RCC 7860 (cell line): ENCODE results near the gene ADAM17.
"Not testable (repeated sequence)": the region's sequence is repeated elsewhere in the genome, so short reads cannot be mapped to it uniquely, and the experiment has no call there.

Source experiments
- DNase-seq: peaks from one replicate; pipeline ENCODE4 v3.0.0-alpha.2; 2015; ENCODE audit warnings: low spot score
- FAIRE-seq: peaks from 2 replicates; lab custom pipeline; 2012; peaks lifted over from hg19 to GRCh38; lab: Jason Lieb, UNC

ADAM17 gene

GRCh38 chr2:9527995-9528787 lies 27.4 kb downstream of the ADAM17 start:
- FAIRE-seq (peak; percentile 30), DNase-seq (no peak)

DNA sequence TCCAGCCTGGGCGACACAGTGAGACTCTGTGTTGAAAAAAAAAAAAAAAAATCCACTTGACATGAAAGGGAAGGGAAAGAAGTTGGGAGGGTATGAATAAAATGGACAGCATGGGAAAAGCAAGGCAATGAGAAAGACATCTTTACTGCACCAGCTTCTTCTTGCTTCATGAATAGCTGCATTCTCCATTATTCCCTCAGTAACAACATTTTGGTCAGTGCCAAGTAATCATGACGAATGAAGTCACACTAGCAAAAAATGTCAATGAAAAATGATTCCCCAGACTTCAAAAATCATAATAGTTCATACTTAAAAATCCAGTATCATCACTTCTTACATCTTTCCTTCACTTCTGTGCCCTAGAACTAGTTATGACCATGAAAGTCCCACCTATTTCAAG lies 30.4 kb downstream of the ADAM17 start:
- FAIRE-seq (no peak), DNase-seq (no peak)

DNA sequence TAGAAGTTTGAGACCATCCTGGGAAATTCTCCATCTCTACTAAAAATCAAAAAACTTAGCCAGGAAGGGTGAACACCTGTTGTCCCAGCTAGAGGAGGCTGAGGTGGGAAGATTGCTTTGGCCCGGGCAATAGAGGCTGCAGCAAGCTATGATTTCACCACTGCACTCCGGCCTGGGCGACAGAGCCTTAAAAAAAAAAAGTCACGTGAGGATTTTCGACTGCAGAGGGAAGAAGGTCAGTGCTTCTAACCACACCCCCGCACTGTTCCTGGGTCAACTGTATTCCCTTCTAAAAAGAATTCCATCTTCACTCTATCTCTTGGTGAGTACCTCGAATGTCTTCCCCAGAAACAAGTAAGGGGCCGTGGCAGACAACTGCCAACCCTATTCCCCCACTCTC lies 31.3 kb downstream of the ADAM17 start:
- FAIRE-seq, result no peak
- no peak for DNase-seq

DNA sequence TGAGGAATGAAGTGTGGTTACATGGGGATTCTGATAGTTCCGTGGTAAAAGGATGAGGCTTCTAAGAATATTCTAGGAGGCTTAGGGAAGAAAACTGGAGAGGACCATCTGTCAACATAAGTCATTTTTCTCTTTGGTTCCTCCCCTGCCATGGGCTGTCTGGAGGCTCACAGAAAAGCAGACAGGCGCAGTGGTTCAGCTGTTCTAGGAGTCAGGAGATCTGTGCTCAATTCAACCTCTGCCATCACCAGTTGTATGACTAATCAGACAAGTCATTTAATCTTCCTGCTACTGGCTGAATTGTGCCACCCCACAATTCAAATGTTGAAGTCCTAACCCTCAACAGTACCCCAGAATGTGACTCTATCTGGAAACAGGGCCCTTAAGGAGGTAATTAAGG lies 36.4 kb downstream of the ADAM17 start:
- no peak for DNase-seq
- FAIRE-seq, result no peak

GRCh38 chr2:9518780-9519179 lies 36.9 kb downstream of the ADAM17 start:
- DNase-seq (no peak), FAIRE-seq (no peak)

- no peak for DNase-seq
- FAIRE-seq, result no peak
These were observed 37.5 kb downstream of the ADAM17 start for GRCh38 chr2:9518163-9518562.

DNA sequence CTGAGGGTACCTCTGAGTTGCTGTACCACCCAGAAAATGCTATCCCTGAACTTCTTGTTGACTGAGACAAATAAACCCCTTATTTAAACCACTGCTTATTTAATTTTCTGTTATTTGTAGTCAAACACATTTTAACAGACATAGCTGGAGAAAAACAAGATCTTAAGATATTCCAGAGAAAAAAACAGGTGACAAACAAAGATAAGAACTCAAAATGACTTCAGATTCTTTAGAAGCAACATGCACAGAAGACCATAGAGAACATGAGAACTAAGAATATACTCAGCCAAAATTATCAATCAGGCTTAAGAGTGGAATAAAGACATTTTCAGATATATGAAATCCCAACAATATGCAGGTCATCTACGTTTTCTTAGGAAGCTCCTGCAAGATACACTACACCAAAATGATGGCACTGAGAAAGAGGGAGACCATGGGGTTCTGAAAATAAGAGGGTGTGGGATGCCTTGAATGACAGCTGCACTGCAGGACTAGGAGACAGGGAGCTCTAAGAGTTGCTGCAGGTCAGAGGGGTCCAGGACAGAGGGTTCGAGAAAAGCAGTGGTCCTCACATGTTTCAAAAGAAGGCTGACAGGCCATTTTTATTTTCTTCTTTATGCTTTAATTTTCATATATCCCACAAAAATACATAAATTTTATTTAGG lies 38.4 kb downstream of the ADAM17 start:
- DNase-seq, result no peak
- FAIRE-seq, result no peak

- not testable (repeated sequence) for DNase-seq, FAIRE-seq
These were observed 41.7 kb downstream of the ADAM17 start for GRCh38 chr2:9513946-9514345.

GRCh38 chr2:9508931-9509330 lies 46.7 kb downstream of the ADAM17 start:
- FAIRE-seq, result no peak
- DNase-seq, result no peak

GRCh38 chr2:9498210-9498609 lies 57.4 kb downstream of the ADAM17 start:
- FAIRE-seq (no peak), DNase-seq (no peak)

DNA sequence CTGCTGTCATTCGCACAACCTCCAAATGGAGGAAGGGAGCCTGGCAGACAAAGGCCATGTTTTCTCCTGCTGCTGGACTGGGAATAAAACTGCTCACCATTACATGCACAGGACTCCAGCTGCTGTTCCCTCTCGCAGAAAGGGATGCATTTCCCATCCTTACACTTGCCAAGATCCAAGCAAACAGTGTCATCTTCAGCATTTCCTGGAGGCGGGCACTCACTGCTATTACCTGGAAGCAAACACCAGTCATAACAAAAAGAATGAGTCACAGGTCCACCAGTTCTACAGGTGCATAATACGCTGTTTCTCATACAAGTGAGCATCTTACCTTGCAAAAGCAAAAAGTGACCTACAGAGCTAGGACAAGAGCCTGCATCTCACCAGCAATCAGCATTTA lies 58.6 kb downstream of the ADAM17 start:
- no peak for DNase-seq
- FAIRE-seq, result no peak

DNA sequence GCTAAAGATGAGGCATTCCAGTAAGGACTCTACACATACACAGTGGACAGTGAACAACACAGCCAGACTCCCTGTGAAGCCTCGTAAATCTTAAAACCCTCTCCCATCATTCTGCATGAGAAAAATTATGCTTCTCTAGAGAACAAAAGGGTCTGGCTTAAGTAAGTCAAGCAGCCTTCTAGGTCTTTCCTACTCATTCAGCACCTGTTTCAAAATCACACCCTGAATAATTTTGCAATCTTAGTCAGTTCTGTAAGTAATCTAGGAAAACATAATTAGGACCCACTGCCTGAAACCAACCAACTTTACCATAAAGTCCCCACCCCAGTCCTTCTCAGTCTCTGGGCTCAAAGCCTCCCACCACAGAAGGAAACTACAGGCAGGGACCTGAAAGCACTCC lies 61.5 kb downstream of the ADAM17 start:
- no peak for DNase-seq
- no peak for FAIRE-seq

DNA sequence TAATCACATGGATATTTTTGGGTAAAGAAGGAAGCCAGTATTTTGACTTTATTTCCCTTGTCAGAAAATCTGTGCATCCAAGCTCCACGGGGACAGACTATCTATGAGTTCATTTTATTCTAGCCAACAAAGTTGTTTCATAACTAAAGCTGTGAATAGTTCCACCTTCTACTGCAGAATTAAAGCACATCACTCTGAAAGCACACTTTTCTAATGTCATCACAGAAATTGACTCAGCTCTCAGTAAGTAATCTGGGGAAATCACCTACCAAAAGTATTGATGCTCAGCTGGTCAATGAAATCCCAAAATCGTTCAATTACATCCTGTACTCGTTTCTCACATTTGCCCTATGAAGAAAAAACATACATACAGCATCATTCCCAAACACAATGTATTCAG lies 62.2 kb downstream of the ADAM17 start:
- DNase-seq, result no peak
- FAIRE-seq, result no peak

GRCh38 chr2:9492927-9493326 lies 62.7 kb downstream of the ADAM17 start:
- FAIRE-seq (no peak), DNase-seq (no peak)

DNA sequence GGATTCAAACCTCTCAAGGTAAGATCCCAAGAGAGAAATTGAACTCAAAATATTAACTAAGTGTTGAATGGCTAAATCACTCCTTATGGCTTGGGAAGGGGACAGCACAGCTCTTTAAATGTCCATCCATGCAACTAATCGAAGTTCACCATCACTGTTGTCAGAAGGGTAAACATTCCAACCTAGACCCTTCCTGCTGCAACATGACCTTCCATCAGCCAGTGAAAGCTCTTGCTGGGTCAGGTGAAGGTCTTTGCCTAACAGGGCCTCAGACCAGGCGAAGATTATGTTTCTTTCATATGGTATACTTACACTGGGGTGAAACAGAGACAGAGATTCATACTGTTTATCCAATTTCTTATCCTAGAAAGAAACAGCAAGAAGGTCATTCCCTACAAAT lies 64.8 kb downstream of the ADAM17 start:
- FAIRE-seq (no peak), DNase-seq (no peak)

GRCh38 chr2:9488583-9489547 lies 66.8 kb downstream of the ADAM17 start:
- FAIRE-seq, result no peak

DNA sequence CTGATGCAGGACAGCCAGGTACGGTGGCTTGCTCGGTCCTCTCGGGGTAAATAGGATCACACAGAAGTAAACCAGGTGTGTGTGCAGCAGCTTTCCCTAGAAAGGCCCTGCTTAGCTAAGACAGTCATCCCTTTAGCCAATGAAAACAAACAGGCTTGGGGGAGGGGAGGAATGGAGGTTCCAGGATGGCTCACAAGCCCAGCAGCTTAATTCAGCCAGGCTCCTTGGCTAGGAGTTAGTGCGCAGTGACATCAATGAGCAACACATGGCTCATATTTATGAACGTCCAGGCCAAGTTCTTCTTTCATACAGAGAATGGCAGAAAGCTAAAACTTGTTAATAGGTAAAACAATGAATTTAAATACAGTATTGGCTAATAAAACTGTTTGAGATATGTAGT lies 71.1 kb downstream of the ADAM17 start:
- FAIRE-seq (no peak), DNase-seq (no peak)

More at GRCh38 chr2:9488583-9489547, 66.8 kb downstream of the ADAM17 start:
- no peak for DNase-seq

DNA sequence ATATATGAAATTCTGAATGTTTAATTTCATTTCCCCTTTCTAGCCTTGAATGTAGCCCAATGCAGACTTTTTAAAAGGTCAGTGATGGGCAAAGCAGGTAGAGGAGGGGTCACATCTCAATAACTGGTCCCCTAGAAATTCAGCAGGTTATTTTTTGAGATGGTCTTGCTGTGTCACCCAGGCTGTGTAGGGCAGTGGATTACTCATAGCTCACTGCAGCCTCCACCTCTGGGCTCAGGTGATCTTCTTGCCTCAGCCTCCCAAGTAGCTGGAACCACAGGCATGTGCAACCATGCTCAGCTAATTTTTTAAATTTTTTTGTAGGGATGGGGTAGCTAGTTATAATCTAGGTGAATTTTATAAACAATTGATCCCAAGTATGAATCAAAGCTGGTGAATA lies 72.5 kb downstream of the ADAM17 start:
- FAIRE-seq, result no peak

DNA sequence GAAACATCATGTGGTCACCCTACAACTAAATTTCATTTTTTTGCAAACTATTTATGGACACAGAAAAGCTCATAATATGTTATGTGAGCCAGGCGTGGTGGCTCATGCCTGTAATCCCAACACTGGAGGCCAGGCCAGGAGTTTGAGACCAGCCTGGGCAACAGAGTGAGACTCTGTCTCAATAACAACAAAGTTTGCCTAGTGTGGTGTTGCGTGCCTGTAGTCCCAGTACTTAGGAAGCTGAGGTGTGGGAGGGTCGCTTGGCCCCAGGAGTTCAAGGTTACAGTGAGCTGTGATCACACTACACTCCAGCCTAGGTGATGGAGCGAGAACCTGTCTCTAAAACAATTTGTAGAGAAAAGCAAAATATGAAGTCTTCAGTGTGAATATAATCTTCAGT lies 75.5 kb downstream of the ADAM17 start:
- FAIRE-seq, result no peak
- no peak for DNase-seq

More for the DNA sequence above, 72.5 kb downstream of the ADAM17 start:
- DNase-seq, result no peak

DNA sequence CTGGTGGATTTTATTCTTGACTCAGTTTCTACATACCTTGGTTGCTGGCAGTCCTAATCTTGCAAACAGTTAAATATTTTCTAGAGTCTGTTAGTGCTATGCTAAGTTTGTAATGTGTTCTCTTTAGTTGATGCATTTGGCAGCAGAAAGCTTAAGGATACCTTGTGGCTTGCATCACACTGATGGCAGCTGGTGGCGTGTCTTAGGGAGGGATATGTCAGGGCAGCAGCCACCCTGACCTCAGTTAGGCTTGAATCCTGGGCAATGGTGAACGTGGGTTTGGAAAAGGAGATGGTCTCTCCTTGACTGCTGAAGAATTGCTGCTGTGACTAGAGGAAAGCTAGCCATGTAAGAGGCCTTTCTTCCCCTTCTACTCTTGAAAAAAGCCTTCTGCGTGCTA lies 77.1 kb downstream of the ADAM17 start:
- DNase-seq (no peak), FAIRE-seq (no peak)

GRCh38 chr2:9477914-9478313 lies 77.7 kb downstream of the ADAM17 start:
- DNase-seq, result no peak
- FAIRE-seq, result no peak
